Measurements from ENCODE around the gene CD47.

The CD47 gene

GRCh38 chr3:108051005-108051404 is 39.8 kb downstream of the CD47 start:
- peak; percentile 13 for DNase-seq (ENCODE audit: low spot score)

- no peak for DNase-seq (ENCODE audit: low spot score)
These were observed 42.8 kb downstream of the CD47 start for GRCh38 chr3:108047987-108048386.

- DNase-seq (ENCODE audit: low spot score), result no peak
These were observed 44.6 kb downstream of the CD47 start for GRCh38 chr3:108046247-108046646.

GRCh38 chr3:108044699-108045098 is 46.1 kb downstream of the CD47 start:
- no peak for DNase-seq (ENCODE audit: low spot score)

GRCh38 chr3:108042300-108042699 is 48.5 kb downstream of the CD47 start:
- DNase-seq (ENCODE audit: low spot score), result no peak

- no peak for DNase-seq (ENCODE audit: low spot score)
These were observed 49.6 kb downstream of the CD47 start for GRCh38 chr3:108041253-108041652.

- DNase-seq (ENCODE audit: low spot score), result no peak
These were observed 53.1 kb downstream of the CD47 start for GRCh38 chr3:108037770-108038169.

GRCh38 chr3:108036984-108037741 is 53.7 kb downstream of the CD47 start:
- DNase-seq (ENCODE audit: low spot score), result peak; percentile 30

GRCh38 chr3:108036401-108036800 is 54.4 kb downstream of the CD47 start:
- no peak for DNase-seq (ENCODE audit: low spot score)

GRCh38 chr3:108035751-108036150 is 55.1 kb downstream of the CD47 start:
- no peak for DNase-seq (ENCODE audit: low spot score)

- DNase-seq (ENCODE audit: low spot score), result no peak
These were observed 58.9 kb downstream of the CD47 start for GRCh38 chr3:108031895-108032294.

- no peak for DNase-seq (ENCODE audit: low spot score)
These were observed 59.9 kb downstream of the CD47 start for GRCh38 chr3:108030960-108031359.

- no peak for DNase-seq (ENCODE audit: low spot score)
These were observed 61.4 kb downstream of the CD47 start for GRCh38 chr3:108029466-108029865.

- DNase-seq (ENCODE audit: low spot score), result no peak
These were observed 61.9 kb downstream of the CD47 start for GRCh38 chr3:108028896-108029295.

GRCh38 chr3:108025177-108025576 is 65.7 kb downstream of the CD47 start:
- DNase-seq (ENCODE audit: low spot score), result no peak

GRCh38 chr3:108024146-108024850 is 66.5 kb downstream of the CD47 start:
- no peak for DNase-seq (ENCODE audit: low spot score)

- no peak for DNase-seq (ENCODE audit: low spot score)
These were observed 68.3 kb downstream of the CD47 start for GRCh38 chr3:108022256-108023150.

GRCh38 chr3:108021533-108021932 is 69.3 kb downstream of the CD47 start:
- no peak for DNase-seq (ENCODE audit: low spot score)

GRCh38 chr3:108021131-108021530 is 69.7 kb downstream of the CD47 start:
- no peak for DNase-seq (ENCODE audit: low spot score)

GRCh38 chr3:108018552-108018951 is 72.3 kb downstream of the CD47 start:
- DNase-seq (ENCODE audit: low spot score), result no peak

GRCh38 chr3:108017587-108017986 is 73.2 kb downstream of the CD47 start:
- no peak for DNase-seq (ENCODE audit: low spot score)

- DNase-seq (ENCODE audit: low spot score), result no peak
These were observed 75.9 kb downstream of the CD47 start for GRCh38 chr3:108014943-108015342.
